HepG2 (cell line): Measurements from ENCODE around the gene HNRNPUL2. TPM values are rescaled to one million over a fixed set of nuclear protein-coding genes. Genes with fewer than 3 reads are reported as not detected.

Experiments
- CHCHD3 ChIP-seq: sonication (generic); formaldehyde crosslinking; IDR thresholded peaks from 2 replicates; pipeline ENCODE4 v1.8.0; 2022; ENCODE audit warnings: mild to moderate bottlenecking, missing genetic modification reagents, moderate library complexity
- FOXP4 ChIP-seq: sonication (generic); formaldehyde crosslinking; IDR thresholded peaks from 2 replicates; pipeline ENCODE4 v1.4.0; 2020; ENCODE audit warnings: missing genetic modification reagents
- MXD3 ChIP-seq: IDR thresholded peaks from 2 replicates; pipeline ENCODE4 v1.6.1; 2016; ENCODE audit warnings: mild to moderate bottlenecking, missing biosample characterization, missing genetic modification reagents
- NCOA5 ChIP-seq: sonication (generic); formaldehyde crosslinking; IDR thresholded peaks from 2 replicates; pipeline ENCODE4 v1.4.0; 2020; ENCODE audit warnings: missing genetic modification reagents
- PAWR ChIP-seq: sonication (generic); formaldehyde crosslinking; IDR thresholded peaks from 2 replicates; pipeline ENCODE4 v1.4.0; 2020; ENCODE audit warnings: missing genetic modification reagents, mild to moderate bottlenecking, borderline replicate concordance
- PHF5A ChIP-seq: IDR thresholded peaks from one replicate; pipeline ENCODE4 v1.6.1; 2018; ENCODE audit warnings: low read depth, missing genetic modification reagents; ENCODE audit not compliant: unreplicated experiment
- PITX1 ChIP-seq: sonication (generic); formaldehyde crosslinking; IDR thresholded peaks from 2 replicates; pipeline ENCODE4 v1.5.1; 2020; ENCODE audit warnings: mild to moderate bottlenecking, missing genetic modification reagents
- RFX1 ChIP-seq: fragments of 450-650 bp; IDR thresholded peaks from 2 replicates; pipeline ENCODE4 v1.6.1; 2017
- SMC3 ChIP-seq: IDR thresholded peaks from 2 replicates; pipeline ENCODE4 v1.6.1; 2011; ENCODE audit warnings: low read length, improper control_type of control experiment
- ZFP91 ChIP-seq: sonication (generic); formaldehyde crosslinking; IDR thresholded peaks from 2 replicates; pipeline ENCODE4 v1.9.0; 2022; ENCODE audit warnings: missing genetic modification reagents, mild to moderate bottlenecking, borderline replicate concordance
- ZNF234 ChIP-seq: sonication (generic); formaldehyde crosslinking; conservative IDR thresholded peaks from 2 replicates; pipeline ENCODE4 v1.5.1; 2020; ENCODE audit warnings: mild to moderate bottlenecking, missing genetic modification reagents
- ZNF280B ChIP-seq: sonication (generic); formaldehyde crosslinking; IDR thresholded peaks from 2 replicates; pipeline ENCODE4 v1.5.0; 2020; ENCODE audit warnings: missing genetic modification reagents, mild to moderate bottlenecking, borderline replicate concordance
- ZNF512B ChIP-seq: sonication (generic); formaldehyde crosslinking; IDR thresholded peaks from 2 replicates; pipeline ENCODE4 v1.5.1; 2020; ENCODE audit warnings: missing genetic modification reagents, mild to moderate bottlenecking, borderline replicate concordance
- ZNF513 ChIP-seq: sonication (generic); formaldehyde crosslinking; conservative IDR thresholded peaks from 2 replicates; pipeline ENCODE4 v1.5.0; 2020; ENCODE audit warnings: missing genetic modification reagents
- ZNF713 ChIP-seq: sonication (generic); formaldehyde crosslinking; IDR thresholded peaks from 2 replicates; pipeline ENCODE4 v1.4.0; 2020; ENCODE audit warnings: mild to moderate bottlenecking, missing genetic modification reagents
- ZNF782 ChIP-seq: sonication (generic); formaldehyde crosslinking; IDR thresholded peaks from 2 replicates; pipeline ENCODE4 v1.4.0; 2020; ENCODE audit warnings: missing genetic modification reagents, mild to moderate bottlenecking, borderline replicate concordance
- ZNF841 ChIP-seq: sonication (generic); formaldehyde crosslinking; IDR thresholded peaks from 2 replicates; pipeline ENCODE4 v1.8.1; 2023; ENCODE audit warnings: missing genetic modification reagents, borderline replicate concordance
- polyA plus RNA-seq, 8 experiments: library from polyadenylated mRNA; depleted of rRNA in 3 of 8; stranded (reverse) in 7 of 8; unstranded in 1 of 8; fragments of >200 nt; fragmentation: Illumina TruSeq in 4 of 8; extraction: Trizol in 4 of 8; gene quantifications; 2 replicates each; pipeline versions ENCODE4 v1.2.1 to v1.2.3, GENCODE V29; 2011 to 2016; ENCODE audit warnings: low read depth in 4 of 8, missing spikeins in 1 of 8, mixed read lengths in 1 of 8; ENCODE audit not compliant: insufficient read depth in 1 of 8
- total RNA-seq, 5 experiments: library from RNA; depleted of rRNA; stranded (reverse); fragments of >200 nt; fragmentation: Illumina TruSeq; extraction: Trizol; gene quantifications; 2 replicates each; pipeline ENCODE4 v1.2.3, GENCODE V29; 2016; ENCODE audit warnings: low read depth in 1 of 5

The HNRNPUL2 gene
- total and polyA plus RNA-seq, 2 of the 13 experiments (the other 11 are each of a cell fraction or from before 2014, with no cell fraction given) = 8.4 to 9.6 TPM

DNA sequence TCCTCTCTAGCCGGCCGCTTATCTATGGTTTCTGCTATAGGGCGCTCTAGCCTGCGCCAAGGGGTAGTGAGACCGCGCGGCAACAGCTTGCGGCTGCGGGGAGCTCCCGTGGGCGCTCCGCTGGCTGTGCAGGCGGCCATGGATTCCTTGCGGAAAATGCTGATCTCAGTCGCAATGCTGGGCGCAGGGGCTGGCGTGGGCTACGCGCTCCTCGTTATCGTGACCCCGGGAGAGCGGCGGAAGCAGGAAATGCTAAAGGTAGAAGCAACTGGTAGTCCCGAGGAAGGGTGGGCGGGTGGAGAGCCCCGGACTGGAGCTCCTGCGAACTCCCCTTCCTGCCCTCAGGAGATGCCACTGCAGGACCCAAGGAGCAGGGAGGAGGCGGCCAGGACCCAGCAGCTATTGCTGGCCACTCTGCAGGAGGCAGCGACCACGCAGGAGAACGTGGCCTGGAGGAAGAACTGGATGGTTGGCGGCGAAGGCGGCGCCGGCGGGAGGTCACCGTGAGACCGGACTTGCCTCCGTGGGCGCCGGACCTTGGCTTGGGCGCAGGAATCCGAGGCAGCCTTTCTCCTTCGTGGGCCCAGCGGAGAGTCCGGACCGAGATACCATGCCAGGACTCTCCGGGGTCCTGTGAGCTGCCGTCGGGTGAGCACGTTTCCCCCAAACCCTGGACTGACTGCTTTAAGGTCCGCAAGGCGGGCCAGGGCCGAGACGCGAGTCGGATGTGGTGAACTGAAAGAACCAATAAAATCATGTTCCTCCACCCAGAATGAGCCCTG lies 55.5 kb downstream of the HNRNPUL2 start, which contains the start of the genes LBHD1 and UQCC3 (continued):
- TF ChIP-seq ZNF512B (CRISPR knock-in tag) (no peak), RFX1 (no peak), PHF5A (CRISPR knock-in tag) (no peak), ZNF234 (CRISPR knock-in tag) (no peak), FOXP4 (CRISPR knock-in tag) (no peak), PAWR (CRISPR knock-in tag) (no peak), ZNF513 (CRISPR knock-in tag) (no peak), ZNF713 (0 out of 2 replicates have a peak, but pooled peaks have one; percentile 38), SMC3 (no peak), ZFP91 (CRISPR knock-in tag) (peak; percentile 88), NCOA5 (CRISPR knock-in tag) (no peak), ZNF841 (CRISPR knock-in tag) (no peak; the same call in 1 of the 2 replicates), CHCHD3 (CRISPR knock-in tag) (0 out of 2 replicates have a peak, but pooled peaks have one; percentile 35), ZNF280B (CRISPR knock-in tag) (peak; percentile 51; the same call in 1 of the 2 replicates), MXD3 (CRISPR knock-in tag) (no peak; the same call in none of the 2 replicates), ZNF782 (CRISPR knock-in tag) (no peak), PITX1 (peak; percentile 69)
